TTC549 (cell line): ENCODE data around the gene EMC1.
"Not testable (repeated sequence)": the region's sequence is repeated elsewhere in the genome, so short reads cannot be mapped to it uniquely, and the experiment has no call there.

Experiments used
- FAIRE-seq: peaks from 2 replicates; lab custom pipeline; 2012; peaks lifted over from hg19 to GRCh38; lab: Jason Lieb, UNC

Gene EMC1

DNA sequence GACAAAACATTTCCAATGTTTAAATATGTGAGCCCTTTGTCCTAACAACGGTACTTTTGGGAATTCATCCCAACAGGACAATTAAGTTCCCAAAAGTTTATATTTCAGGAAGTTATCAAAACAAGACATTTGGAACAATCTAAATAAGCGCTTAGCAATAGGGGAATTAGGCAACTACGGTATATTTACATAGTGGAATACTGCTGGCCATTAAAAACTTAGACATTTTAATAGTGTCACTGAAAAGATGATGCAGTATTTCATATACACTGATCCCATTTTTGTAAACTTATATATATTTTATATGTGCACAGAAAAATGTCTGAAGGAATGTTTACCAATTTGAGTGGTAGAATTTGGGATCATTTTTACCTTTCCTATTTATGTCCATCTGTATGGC lies 62.1 kb downstream of the EMC1 start:
- FAIRE-seq, result no peak

DNA sequence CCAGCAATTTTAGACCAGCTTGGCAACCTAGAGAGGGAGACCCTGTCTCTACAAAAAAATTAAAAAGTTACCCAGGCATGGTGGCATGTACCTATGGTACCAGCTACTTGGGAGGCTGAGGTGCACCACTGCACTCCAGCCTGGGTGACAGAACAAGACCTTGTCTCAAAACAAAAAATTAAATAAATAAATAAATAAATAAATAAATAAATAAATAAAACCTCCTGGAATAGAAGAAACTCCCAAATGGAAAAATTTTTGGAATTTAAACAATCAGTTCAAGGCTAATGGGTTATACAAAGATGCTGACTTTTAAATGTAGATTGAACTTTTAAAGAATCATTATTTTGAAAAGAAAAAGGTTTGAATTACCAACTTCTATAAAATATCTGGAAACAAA lies 63.5 kb downstream of the EMC1 start:
- no peak for FAIRE-seq

DNA sequence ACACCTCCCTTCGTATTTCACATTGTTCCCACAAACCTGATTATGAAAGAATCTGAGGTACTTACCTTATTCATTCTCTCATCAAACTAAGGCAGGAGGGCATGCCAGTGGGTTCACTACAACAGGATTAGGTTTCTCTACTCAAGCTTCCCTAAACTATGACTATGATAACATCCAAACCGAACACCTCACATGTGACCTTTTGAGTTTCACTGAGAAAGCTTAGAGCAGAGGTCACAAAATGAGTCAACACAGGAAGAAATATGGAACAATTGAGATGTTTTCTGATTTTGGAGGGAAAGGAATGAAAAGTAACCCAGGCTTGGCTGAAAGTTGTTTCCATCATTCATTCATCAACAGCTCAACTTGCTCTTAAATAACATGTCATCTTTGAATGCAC lies 65.3 kb downstream of the EMC1 start:
- no peak for FAIRE-seq

DNA sequence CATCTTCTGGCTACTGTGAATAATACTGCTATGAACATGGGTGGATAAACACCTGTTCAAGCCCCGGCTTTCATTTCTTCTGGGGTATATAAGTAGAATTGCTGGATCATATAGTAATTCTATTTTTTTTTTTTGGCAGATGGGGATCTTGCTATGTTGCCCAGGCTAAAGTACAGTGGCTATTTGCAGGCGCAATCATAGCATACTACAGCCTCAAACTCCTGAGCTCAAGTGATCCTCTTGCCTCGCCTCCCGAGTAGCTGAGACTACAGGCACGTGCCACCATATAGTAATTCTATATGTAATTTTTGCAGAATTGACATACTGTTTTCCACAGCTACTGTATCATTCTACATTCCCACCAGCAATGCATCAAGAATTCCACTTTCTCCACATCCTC lies 69.1 kb downstream of the EMC1 start:
- no peak for FAIRE-seq

DNA sequence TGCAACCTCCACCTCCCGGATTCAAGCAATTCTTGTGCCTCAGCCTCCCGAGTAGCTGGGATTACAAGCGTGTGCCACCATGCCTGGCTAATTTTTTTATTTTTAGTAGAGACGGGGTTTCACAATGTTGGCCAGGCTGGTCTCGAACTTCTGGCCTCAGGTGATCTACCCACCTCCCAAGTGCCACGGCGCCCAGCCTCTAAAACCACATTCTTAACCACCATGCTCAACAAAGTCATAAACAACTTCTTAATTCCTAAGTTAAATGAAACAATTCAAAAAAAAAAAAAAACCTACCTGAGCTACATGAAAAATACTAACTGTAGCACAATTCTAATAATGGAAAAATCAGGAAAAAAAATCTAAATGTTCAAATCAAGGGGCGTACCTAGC lies 71.1 kb downstream of the EMC1 start:
- FAIRE-seq, result not testable (repeated sequence)

DNA sequence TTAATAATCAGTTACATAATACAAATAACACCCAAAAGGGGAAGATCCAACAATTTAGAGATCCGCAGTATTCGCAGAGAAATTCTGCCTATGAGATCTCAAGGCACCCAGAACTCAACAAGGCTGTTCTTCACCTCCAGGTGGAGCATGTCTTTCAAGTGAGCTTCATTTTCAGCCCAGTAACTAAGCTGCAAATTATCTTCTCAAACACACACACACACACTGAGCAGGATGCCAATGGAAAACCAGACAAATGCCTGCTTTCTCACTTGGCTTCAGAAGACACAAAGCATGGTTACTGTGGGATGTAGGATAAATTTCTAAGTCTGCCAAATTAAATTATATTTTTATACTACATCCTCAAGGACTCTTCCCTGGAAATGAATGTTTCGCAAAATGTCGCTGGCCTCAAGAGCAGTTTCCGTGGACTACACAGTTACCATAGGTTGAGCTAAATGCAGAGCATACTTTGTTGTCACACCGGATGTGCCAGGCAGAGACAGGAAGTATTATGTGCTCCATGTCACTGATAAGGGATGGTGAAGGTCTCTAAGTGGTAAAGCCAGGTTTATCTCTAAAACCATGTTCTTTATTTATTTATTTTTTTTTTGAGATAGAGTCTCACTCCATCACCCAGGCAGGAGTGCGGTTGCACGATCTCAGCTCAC lies 71.6 kb downstream of the EMC1 start:
- no peak for FAIRE-seq

DNA sequence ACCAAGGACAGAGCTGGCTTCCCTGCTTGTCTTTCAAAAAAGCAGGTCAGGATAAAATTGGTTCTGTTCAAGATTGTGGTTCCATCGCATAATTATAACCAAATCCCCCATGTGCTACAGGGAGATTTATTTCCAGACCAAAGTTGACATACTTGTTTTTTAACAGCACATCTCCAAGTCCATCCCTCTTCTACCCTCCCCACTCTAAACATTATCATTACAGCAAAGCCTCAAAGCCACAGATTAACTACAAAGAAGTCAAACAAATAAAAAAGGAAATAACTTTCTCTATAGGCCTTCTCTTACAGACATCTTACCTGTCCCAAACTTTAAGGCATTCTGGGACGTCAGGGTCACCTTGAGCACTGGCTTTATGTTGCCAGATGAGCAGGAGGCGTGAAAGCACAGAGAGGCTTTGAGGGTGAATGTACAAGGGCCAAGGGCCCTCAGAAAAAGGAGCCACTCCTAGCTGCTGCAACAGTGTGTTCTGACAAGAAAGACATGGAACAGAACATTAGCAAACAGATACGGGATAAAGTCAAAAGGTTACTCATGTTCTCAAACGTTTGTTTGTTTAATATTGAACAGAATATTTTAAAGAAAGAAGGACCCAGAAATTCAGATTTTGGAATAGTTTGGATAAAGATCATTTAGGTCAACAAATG lies 72.5 kb downstream of the EMC1 start:
- no peak for FAIRE-seq

DNA sequence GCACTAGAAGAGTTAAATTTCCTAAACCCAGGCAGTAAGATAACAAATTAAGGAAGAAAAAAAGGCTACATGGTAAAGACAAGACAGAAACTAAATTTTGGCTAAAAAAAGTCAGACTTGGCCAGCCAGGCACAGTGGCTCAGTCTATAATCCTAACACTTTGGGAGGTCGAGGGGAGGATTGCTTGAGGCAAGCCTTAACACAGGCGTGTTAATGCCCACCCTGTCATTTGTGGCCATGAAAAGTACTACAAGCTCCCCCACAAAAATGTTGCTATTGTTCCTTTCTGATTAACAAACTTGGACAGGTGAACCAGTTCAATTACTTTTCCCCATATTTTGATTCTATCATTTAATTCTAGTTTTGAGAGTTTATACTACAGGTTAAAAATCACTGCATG lies 73.5 kb downstream of the EMC1 start:
- no peak for FAIRE-seq

DNA sequence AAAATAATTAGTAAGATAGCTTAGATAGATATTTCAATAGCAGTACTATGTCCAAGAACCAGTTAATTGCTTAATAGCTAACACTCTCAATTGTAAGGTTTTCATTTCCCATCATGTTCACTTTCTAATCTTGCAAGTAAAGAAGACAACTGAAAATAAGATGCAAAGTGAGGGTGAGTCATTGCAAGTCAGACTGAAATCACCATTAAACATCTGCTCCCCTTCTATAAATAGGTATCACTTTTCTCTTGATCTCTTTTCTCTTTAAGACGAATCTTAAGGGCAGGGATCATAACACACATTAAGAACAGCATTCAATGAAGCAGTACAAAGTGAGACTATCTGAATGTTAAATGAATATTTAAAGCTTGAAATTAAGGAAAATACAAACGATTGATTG lies 81.7 kb downstream of the EMC1 start:
- FAIRE-seq, result no peak

DNA sequence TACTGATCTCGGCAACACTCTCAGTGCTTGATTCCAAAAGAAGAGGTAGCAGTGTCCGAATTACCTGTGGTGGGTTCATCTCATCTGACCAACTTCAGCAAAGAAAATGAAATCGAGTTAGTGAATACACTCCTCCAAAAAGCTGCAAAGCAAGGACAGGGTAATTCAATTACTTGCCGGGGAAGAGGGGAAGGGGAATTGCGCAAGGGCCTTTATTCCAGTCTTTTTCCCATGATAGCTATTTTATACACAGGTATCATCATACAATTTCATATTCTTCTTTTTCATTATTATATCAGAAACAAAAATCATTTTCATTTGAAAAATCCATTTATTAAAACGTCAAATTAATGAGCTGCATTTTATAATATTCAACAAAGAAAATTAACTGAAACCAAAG lies 84.2 kb downstream of the EMC1 start:
- FAIRE-seq, result no peak

DNA sequence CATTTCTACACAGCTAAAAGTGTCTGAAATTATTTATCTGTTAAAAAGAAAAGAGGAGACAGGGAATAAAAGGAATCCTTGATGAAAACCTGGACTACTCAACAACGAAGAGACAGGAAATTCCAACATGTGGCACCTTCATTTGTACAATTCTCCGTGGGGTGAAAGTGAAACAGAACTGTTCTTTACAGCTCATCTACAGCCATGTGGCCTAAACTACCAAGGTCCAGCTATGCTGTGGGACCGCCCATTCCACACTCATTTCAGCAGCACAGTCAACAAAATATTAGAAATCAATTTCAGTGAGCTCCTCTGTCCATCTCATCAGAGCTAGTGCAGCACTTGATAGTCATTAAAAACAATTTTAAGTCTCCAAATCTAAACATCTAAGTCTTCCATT lies 85.3 kb downstream of the EMC1 start:
- no peak for FAIRE-seq
